GM19023 (cell line): ENCODE measurements around the gene DIP2C.
"Not testable (repeated sequence)": the region's sequence is repeated elsewhere in the genome, so short reads cannot be mapped to it uniquely, and the experiment has no call there.

Experiments
- ATAC-seq: cut with Tn5 transposase; IDR thresholded peaks from one replicate; pipeline ENCODE4 v1.9.1; 2021; ENCODE audit warnings: mild to moderate bottlenecking, moderate library complexity; ENCODE audit not compliant: unreplicated experiment

The DIP2C gene

DNA sequence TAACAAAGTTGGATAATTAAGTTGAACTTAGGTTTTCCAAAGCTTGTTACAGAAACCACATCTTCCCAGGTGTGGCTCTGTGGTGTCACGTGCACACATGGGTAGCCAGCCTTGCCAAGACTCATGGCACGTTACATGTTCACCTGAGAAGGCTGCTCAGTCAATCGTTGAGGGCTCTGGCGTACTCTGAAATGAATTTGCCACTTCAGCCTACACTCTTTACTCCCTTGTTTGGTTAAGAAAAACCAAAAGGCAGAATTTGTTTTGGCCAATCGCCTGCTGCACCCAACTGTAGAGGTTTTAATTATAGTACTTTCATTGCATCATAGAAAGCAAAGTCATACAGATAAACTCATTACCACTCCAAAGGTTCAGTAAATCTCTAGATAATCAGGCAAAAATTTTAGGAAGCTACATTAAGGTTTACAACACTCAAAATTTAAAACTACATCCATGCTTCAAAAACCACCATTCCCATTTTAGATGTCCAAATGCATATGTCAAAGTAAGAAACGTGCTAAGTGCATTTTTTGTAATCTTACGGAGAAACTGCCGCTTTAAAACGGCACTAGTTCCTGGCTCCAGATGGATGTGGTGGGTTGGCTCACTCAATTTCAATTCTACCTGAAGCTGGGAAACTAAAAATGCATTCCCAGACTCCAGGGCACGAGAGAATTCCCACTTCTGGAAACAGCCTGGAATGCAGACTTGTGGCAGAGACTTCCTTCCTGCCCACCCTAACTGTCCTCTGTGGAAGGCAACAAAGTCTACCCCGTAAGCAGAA, 88.4 kb downstream of the DIP2C start:
- ATAC-seq = no peak

- no peak for ATAC-seq
Observed at GRCh38 chr10:600234-600633, 89.2 kb downstream of the DIP2C start.

DNA sequence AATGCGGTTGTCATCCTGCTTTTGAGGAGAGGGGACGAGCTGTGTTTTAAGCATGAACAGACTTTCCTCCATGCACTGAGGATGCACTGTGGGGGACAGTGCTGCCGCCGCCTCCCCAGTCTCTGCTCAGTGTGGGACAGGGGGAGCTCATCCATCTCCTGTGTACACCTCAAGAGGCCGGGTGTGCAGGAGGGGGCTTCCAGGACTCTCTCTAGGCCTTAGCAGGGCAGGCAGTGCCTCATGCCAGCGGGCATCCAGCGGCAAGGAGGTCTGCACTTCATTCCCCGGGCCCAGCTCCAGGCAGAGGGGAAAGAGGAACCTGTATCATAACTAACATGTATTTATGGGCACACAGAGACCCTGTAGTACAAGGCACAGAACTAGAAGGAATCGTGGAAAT, 89.7 kb downstream of the DIP2C start:
- no peak for ATAC-seq

- ATAC-seq = no peak
Observed at GRCh38 chr10:598415-599170, 90.9 kb downstream of the DIP2C start.

DNA sequence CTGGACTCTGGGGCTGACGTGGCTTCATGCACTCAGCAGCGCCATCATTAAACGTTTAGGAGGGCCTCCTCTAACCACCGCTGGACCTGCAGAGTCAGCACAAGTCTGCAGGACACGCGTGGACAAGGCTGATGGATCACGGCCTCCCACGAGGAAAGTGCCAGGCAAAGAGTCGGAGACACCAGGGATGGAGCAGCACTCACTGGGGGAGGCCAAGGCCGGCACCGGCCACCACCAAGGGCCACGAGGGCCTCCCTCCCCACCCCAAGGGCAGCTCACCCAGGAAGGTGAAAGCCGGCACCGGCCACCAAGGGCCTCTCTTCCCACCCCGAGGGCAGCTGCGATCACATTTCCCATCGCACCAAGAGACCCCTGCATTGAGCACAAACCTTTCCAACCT, 91.5 kb downstream of the DIP2C start:
- no peak for ATAC-seq

DNA sequence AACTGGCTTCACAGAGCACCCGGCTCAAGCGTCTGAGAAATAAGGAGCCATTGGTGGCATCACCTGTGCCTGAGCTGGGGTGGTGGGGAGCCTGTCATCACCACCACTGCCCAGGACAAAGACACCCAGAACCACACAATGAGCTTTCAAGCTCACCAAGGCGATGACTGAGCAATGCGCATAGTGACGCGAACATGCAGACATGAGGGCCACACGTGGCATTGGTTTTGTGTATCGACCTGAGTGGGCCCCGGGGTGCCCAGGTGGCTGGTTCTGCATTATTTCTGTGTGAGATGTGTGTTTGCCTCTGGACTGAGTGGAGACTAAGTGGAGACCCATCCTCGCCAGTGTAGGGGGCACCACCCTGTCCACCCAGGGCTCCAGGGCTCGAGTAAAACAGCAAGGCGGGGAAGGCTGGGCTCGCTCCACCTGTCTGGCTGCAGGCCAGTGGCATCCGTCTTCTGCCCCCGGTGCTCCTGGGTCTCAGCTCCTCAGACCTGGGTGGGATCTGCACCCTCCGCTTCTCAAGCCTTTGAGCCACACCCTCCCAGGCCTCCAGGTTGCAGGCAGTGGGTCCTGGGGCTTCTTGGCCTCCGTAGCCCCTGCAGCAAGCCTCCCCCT, 92.6 kb downstream of the DIP2C start:
- no peak for ATAC-seq

DNA sequence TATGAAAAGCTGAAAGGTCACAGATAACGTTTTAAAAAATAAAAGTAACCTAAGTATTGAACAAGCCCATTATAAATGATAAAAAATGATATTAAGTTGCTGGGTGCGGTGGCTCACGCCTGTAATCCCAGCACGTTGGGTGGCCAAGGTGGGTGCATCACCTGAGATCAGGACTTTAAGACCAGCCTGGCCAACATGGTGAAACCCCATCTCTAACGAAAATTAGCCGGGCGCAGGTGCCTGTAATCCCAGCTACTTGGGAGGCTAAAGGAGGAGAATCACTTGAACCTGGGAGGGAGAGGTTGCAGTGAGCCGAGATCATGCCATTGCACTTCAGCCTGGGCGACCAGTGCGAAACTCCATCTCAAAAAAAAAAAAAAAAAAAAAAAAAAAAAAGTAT, 93.3 kb downstream of the DIP2C start:
- not testable (repeated sequence) for ATAC-seq

DNA sequence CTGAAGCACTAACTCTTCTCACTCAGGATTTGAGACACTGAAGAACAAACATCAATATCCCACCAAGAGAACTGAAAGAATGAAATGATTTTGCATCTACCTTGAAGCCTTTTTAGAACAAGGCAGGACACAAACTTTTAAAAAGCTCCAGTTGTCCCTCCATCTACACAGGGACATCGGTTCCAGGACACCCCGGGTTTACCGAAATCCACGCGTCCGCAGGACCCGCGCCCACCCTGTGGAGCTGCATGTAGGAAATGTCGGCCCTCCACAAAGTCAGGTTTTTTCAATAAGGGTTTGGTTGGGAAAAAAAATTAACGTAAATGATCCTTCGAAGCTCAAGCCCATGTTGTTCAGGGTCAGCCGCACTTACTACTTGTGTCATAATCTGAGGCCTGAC, 94.0 kb downstream of the DIP2C start:
- no peak for ATAC-seq

- ATAC-seq = no peak
Observed at GRCh38 chr10:594584-595270, 94.7 kb downstream of the DIP2C start.

GRCh38 chr10:593901-594457, 95.5 kb downstream of the DIP2C start:
- ATAC-seq = no peak

DNA sequence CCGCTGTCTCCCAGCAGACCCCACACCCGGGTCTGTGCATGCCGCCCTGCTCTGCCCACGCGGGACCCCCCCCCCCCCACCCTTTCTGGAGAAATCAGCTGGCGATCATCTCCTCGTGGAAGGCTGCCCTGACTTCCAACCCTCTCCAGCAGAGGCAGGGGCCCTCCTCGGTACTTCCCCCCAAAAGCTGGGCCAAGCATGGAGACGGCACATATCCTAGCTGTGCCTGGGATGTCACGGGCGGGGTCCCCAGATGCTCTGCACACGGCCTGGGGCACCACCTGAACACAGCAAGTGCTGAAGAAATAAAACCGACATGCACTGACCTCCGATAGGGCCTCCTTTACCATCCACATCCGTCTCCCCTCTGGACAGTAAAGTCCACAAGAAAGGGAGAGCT, 96.0 kb downstream of the DIP2C start:
- no peak for ATAC-seq

DNA sequence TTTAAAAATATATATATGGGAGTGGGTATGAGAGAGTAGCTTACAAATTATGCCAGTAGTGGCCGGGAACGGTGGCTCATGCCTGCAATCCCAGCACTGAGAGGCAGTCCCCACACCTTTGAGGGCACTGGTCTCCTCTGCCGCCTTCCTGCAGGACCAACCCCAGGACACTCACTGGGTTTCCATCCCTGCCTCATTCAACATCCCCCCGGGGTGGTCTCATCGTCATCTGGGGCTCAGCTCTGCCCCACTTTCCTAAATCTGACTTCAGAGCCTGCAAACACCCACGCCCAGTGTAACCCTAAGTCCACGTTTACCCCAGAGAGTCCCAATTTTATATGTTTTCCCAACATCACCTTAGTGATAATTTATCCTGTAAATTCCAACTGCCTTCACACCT, 96.5 kb downstream of the DIP2C start:
- no peak for ATAC-seq

- ATAC-seq = no peak
Observed at GRCh38 chr10:591646-592045, 97.8 kb downstream of the DIP2C start.

DNA sequence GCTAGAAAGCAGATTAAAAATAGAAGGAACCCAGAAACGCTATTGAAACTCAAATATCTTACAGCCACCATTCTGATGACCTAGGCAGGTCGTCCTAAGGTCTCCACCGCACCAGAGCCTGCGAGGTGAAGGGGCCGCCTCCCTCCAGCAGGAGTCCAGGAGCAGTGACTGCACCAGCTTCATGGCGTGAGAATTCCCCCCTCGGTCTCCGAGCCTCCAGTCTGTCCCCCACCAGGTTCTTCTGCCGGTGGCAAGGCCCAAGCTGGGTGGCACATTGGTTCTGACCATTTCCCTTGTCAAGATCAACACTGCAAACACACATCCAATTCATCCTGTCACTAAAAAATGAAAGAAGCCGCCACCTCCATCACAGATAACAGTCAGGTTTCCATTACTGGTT, 98.7 kb downstream of the DIP2C start:
- no peak for ATAC-seq

GRCh38 chr10:589961-590680, 99.3 kb downstream of the DIP2C start:
- ATAC-seq = no peak

DNA sequence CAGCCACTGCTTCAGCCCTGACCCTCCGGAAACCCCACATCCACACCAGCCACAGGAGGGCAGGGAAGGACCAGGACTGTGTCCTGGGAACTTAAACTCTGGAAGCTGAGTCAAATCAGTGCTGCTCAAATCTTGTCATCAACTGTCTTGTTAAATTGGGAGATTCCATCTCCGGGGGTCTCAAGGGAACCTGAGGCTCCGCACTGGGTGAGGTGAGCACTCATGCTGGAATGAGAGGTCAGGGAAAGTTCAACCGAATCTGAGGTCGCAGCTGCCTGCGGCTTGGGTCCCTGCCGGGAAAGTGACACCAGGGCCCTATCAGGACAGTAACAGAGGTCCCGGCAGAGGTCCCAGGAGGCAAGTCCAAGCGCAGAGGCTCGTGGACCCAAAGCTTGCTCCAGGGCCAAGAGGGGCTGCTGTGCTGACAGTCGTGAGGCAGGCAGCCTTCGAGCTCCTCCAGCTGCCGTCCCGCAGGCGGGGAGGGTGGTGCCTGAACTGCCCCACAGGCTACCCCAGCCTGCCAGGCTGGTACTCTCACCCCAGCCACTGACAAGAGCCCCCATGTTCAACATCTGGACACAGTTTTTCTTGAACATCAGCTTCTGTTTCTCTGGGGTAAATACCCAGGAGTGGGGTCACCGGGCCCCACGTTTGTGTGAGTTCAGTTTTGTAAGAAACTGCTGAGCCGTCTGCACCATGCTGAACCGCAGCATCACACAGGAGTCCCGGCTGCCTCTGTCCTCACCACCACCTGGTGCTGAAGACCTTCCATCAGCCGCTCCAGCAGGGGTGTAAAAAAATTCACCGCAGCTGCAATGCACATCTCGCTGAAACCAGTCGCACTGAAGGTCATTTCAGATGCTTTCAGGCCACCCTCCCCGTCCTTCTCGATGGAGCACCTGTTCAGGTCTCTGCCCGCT, 101.0 kb downstream of the DIP2C start:
- no peak for ATAC-seq

DNA sequence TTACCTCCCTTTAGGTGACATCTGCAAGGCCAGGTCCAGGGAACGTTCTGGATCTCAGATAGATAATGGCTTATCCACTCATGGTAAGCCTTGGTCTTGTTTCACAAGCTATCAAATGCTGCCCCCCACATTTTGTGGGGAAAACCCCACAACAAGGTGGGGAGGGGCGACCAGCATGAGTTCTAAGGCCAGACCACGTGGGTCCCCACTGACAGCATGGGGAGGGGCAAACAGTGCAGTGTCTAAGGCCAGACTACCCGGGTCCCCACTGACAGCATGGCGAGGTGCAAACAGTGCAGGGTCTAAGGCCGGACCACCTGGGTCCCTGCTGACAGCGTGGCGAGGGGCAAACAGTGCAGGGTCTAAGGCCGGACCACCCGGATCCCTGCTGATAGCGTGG, 102.8 kb downstream of the DIP2C start:
- ATAC-seq = no peak

- ATAC-seq = no peak
Observed at GRCh38 chr10:586151-586550, 103.3 kb downstream of the DIP2C start.

GRCh38 chr10:585502-585901, 104.0 kb downstream of the DIP2C start:
- no peak for ATAC-seq
